Lung (tissue), 12 donors: Measurements from ENCODE around the gene RGS16. TPM values are rescaled to one million over a fixed set of nuclear protein-coding genes. Genes with fewer than 3 reads are reported as not detected.

Experiments used
- ATAC-seq: fragments of 200-7000 bp; cut with Tn5 transposase; one replicate; pipeline ENCODE4 v1.9.1; 2020; ENCODE audit warnings: moderate number of reproducible peaks; ENCODE audit not compliant: insufficient read depth, low FRiP score
- DNase-seq, 3 donors: peaks; one replicate each; pipeline ENCODE4 v3.0.0-alpha.2; 2013 to 2017
- H3K27ac ChIP-seq, 2 donors: one replicate each; pipeline ENCODE4 v1.5.1; 2013; ENCODE audit warnings: mild to moderate bottlenecking in 2 of 2, moderate library complexity in 2 of 2, control low read depth in 1 of 2, inconsistent platforms in 1 of 2, low read depth in 1 of 2, low read length in 1 of 2
- H3K27me3 ChIP-seq, 3 donors: one replicate each; pipeline ENCODE4 v1.5.1; 2013; ENCODE audit warnings: low read length in 2 of 3; ENCODE audit not compliant: control insufficient read depth in 3 of 3, insufficient read depth in 3 of 3
- H3K36me3 ChIP-seq, 4 donors: one replicate each; pipeline ENCODE4 v1.5.1; 2013; ENCODE audit warnings: low read length in 4 of 4, mild to moderate bottlenecking in 1 of 4, moderate library complexity in 1 of 4; ENCODE audit not compliant: control insufficient read depth in 4 of 4, insufficient read depth in 4 of 4
- H3K4me1 ChIP-seq, 5 donors: one replicate each; pipeline ENCODE4 v1.5.1; 2013; ENCODE audit warnings: low read length in 5 of 5, mild to moderate bottlenecking in 2 of 5, moderate library complexity in 1 of 5; ENCODE audit not compliant: control insufficient read depth in 5 of 5, insufficient read depth in 5 of 5
- H3K4me3 ChIP-seq: one replicate; pipeline ENCODE4 v1.5.1; 2013; ENCODE audit warnings: mild to moderate bottlenecking, control low read depth, moderate library complexity
- H3K9ac ChIP-seq, 2 donors: one replicate each; pipeline ENCODE4 v1.5.1; 2013; ENCODE audit warnings: low read length in 2 of 2, control low read depth in 1 of 2; ENCODE audit not compliant: insufficient read depth in 1 of 2
- H3K9me3 ChIP-seq, 4 donors: one replicate each; pipeline ENCODE4 v1.5.1; 2013; ENCODE audit warnings: low read length in 3 of 4, mild to moderate bottlenecking in 1 of 4, moderate library complexity in 1 of 4; ENCODE audit not compliant: control insufficient read depth in 4 of 4, insufficient read depth in 3 of 4
- CTCF ChIP-seq: IDR thresholded peaks from 2 replicates; pipeline ENCODE4 v1.5.1; 2012; ENCODE audit warnings: mild to moderate bottlenecking; ENCODE audit errors: control extremely low read depth, extremely low read depth
- WGBS, 2 donors: extraction: QIAGEN DNeasy Blood & Tissue Kit; methylation state at CpG; one replicate each; pipeline ENCODE4 v1.1.7; 2013; 5-methylcytosine and 5-hydroxymethylcytosine counted together
- polyA plus RNA-seq, 2 donors: library from polyadenylated mRNA; stranded (reverse); fragments of 200-250 nt; gene quantifications; one replicate each; pipeline ENCODE4 v1.2.1, GENCODE V29; 2013
- total RNA-seq, 2 donors: library from RNA; depleted of rRNA in 1 of 2; stranded (reverse); fragments of >200 nt in 1 of 2; gene quantifications; one replicate each; pipeline ENCODE4 v1.2.1, GENCODE V29; 2014 to 2021
- donor health status: control.
- donor health status: control.
- donor health status: Bipolar disorder and iron deficiency.
- donor health status: healthy.
- donor health status: DM: yes; HTN: yes; CAD: no.

RGS16 gene
- total and polyA plus RNA-seq, 4 donors = 12.3 to 26.6 (median 15.0) TPM

- ATAC-seq (no peak), DNase-seq (no peak)
- whole genome bisulfite sequencing, 2 donors = 60% methylated on average over 5 of the region's 5 CpGs
- Histone ChIP-seq H3K36me3 (peaks cover 0 to 10% (median 0%) of the 10 kb centered on the region in 4 donors), H3K9ac (no peak overlapping the region), H3K4me1 (peaks cover 0 to 7% (median 0%) of the 10 kb centered on the region in 5 donors), H3K27me3 (peaks cover 0 to 2% (median 0%) of the 10 kb centered on the region in 3 donors), H3K4me3 (no peak overlapping the region), H3K9me3 (no peaks in the 10 kb centered on the region), H3K27ac (no peak overlapping the region)
- TF ChIP-seq CTCF = no peak
Measured at GRCh38 chr1:182598296-182598695, 5.9 kb downstream of the RGS16 start.

GRCh38 chr1:182596934-182597333 lies 7.3 kb downstream of the RGS16 start:
- no peaks in the 10 kb centered on the region for H3K9me3 ChIP-seq
- peaks cover 0 to 7% (median 0%) of the 10 kb centered on the region in 5 donors for H3K4me1 ChIP-seq
- WGBS, 2 donors = 92 to 98% methylated on average over 6 of the region's 6 CpGs
- H3K27me3 ChIP-seq = no peaks in the 10 kb centered on the region
- no peak overlapping the region for H3K27ac ChIP-seq
- DNase-seq (no peak), ATAC-seq (no peak)
- H3K36me3 ChIP-seq = peaks cover 0 to 10% (median 0%) of the 10 kb centered on the region in 4 donors
- H3K9ac ChIP-seq = no peak overlapping the region
- H3K4me3 ChIP-seq = no peak overlapping the region
- no peak for TF ChIP-seq CTCF

GRCh38 chr1:182595641-182596240 lies 8.4 kb downstream of the RGS16 start:
- peaks cover 0 to 5% (median 0%) of the 10 kb centered on the region in 5 donors for H3K4me1 ChIP-seq
- WGBS, 2 donors = 36 to 38% methylated on average over 4 of the region's 4 CpGs
- TF ChIP-seq CTCF = peak; percentile 85
- DNase-seq = peak; percentile 60 to 65 (median 64)
- no peak overlapping the region for H3K27ac ChIP-seq
- no peaks in the 10 kb centered on the region for H3K27me3 ChIP-seq
- peaks cover 0 to 7% (median 0%) of the 10 kb centered on the region in 4 donors for H3K36me3 ChIP-seq
- no peak overlapping the region for H3K9ac ChIP-seq
- H3K4me3 ChIP-seq = no peak overlapping the region
- ATAC-seq = peak; percentile 68
- no peaks in the 10 kb centered on the region for H3K9me3 ChIP-seq

GRCh38 chr1:182589931-182590330 lies 14.3 kb downstream of the RGS16 start:
- no peaks in the 10 kb centered on the region for H3K27me3 ChIP-seq
- H3K4me3 ChIP-seq = no peak overlapping the region
- peaks cover 0 to 9% (median 3%) of the 10 kb centered on the region in 5 donors for H3K4me1 ChIP-seq
- H3K36me3 ChIP-seq = no peaks in the 10 kb centered on the region
- WGBS, 2 donors = 96 to 97% methylated on average over 5 of the region's 5 CpGs
- no peak overlapping the region for H3K9ac ChIP-seq
- DNase-seq (no peak), ATAC-seq (no peak)
- H3K9me3 ChIP-seq = no peaks in the 10 kb centered on the region
- peak overlapping the region in 1 of 2 donors; percentile 98 for H3K27ac ChIP-seq
- no peak for TF ChIP-seq CTCF
